Prostate gland (tissue), 2 donors: ENCODE results near the gene ENTPD1. TPM values are rescaled to one million over a fixed set of nuclear protein-coding genes. Genes with fewer than 3 reads are reported as not detected.

ENCODE experiments used
- DNase-seq: peaks from one replicate; pipeline ENCODE4 v3.0.0-alpha.2; 2019; ENCODE audit warnings: low spot score
- H3K27ac ChIP-seq, 2 donors: fragments of 200-600 bp; sonication (generic); 2 replicates each; pipeline ENCODE4 v1.5.1; 2017 to 2019
- H3K27me3 ChIP-seq: fragments of 200-600 bp; sonication (generic); replicated peaks from 2 replicates; pipeline ENCODE4 v1.5.1; 2019; ENCODE audit not compliant: insufficient read depth
- H3K36me3 ChIP-seq, 2 donors: fragments of 200-600 bp; sonication (generic); 1 replicate in 1 of 2; 2 replicates in 1 of 2; pipeline versions ENCODE4 v1.5.1 to v1.8.1; 2017 to 2019
- H3K4me1 ChIP-seq: fragments of 200-600 bp; sonication (generic); replicated peaks from 2 replicates; pipeline ENCODE4 v1.5.1; 2019
- H3K4me3 ChIP-seq, 2 donors: fragments of 200-600 bp; sonication (generic); 2 replicates each; pipeline ENCODE4 v1.5.1; 2017 to 2019
- H3K9me3 ChIP-seq: fragments of 200-600 bp; sonication (generic); 2 replicates; pipeline ENCODE4 v1.5.1; 2017
- POLR2A ChIP-seq: fragments of 450-650 bp; IDR thresholded peaks from one replicate; pipeline ENCODE4 v1.6.1; 2016; ENCODE audit warnings: antibody characterized with exemption, mild to moderate bottlenecking
- POLR2AphosphoS5 ChIP-seq: sonication (generic); formaldehyde crosslinking; IDR thresholded peaks from one replicate; pipeline ENCODE4 v1.6.1; 2017; ENCODE audit warnings: antibody characterized with exemption
- WGBS: methylation state at CpG from one replicate; pipeline ENCODE4 v1.1.5; 2018; 5-methylcytosine and 5-hydroxymethylcytosine counted together
- intact Hi-C: fragments of 100-400 bp; cut with DNase I; formaldehyde crosslinking; loops from one replicate; pipeline ENCODE4 v1.14.2; 2022
- total RNA-seq, 2 donors: library from RNA; depleted of rRNA; stranded (reverse); fragments of >200 nt; gene quantifications; one replicate each; pipeline ENCODE4 v1.1.0, GENCODE V29; 2016
- TF ChIP-seq, protein P1 (sequence below), 4 experiments: fragments of 200-600 bp in 2 of 4; fragments of 450-650 bp in 2 of 4; sonication (generic) in 2 of 4; IDR thresholded peaks; 1 replicate in 3 of 4; 2 replicates in 1 of 4; pipeline ENCODE4 v1.5.1; 2016 to 2019; ENCODE audit warnings: antibody characterized with exemption in 4 of 4, mild to moderate bottlenecking in 2 of 4, moderate library complexity in 2 of 4

The ENTPD1 gene
- total RNA-seq, 2 donors from 2014 or later, result 7.0 to 9.3 TPM

DNA sequence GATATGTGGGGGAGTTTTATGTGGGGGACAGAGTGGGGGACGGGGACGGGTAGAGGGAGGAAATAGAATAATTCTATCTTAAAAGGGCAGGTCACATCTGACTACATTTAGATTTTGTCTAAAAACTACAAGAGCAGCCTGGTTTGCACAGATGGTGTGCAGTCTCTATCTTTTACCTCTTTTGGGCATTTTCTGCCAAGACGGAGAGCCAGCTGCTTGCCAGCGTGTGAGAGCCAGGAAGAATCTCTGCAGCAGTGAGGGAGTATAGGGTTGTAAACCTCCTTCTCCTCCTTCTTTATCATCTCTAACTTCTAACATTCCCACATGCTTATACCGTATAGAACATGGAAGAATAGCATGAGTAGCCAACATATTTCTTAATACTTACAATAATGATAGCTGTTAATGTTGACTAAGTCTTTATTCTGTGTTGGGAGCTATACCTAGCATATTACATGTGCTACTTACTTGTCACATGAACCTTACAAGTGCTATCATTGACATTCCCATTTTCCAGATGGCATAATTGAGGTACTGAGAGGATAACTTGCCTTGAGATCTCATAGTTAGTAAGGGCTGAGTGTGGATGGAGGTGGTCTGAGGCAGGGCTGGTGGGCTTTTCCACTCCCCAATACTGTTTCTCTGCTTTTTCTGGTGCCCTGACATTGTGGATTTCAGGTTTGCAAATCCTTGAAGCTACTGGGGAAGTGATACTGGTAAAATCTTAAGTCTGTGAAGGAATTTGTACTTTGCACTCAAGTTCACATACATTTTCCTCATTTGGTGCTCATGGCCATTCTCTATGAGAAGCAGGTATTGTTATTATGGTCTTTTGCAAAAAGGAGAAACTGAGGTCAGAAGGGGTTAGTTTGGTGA lies 1.1 kb downstream of the ENTPD1 start:
- TF ChIP-seq POLR2A (no peak), POLR2AphosphoS5 (no peak)
- TF ChIP-seq, protein P1, sequence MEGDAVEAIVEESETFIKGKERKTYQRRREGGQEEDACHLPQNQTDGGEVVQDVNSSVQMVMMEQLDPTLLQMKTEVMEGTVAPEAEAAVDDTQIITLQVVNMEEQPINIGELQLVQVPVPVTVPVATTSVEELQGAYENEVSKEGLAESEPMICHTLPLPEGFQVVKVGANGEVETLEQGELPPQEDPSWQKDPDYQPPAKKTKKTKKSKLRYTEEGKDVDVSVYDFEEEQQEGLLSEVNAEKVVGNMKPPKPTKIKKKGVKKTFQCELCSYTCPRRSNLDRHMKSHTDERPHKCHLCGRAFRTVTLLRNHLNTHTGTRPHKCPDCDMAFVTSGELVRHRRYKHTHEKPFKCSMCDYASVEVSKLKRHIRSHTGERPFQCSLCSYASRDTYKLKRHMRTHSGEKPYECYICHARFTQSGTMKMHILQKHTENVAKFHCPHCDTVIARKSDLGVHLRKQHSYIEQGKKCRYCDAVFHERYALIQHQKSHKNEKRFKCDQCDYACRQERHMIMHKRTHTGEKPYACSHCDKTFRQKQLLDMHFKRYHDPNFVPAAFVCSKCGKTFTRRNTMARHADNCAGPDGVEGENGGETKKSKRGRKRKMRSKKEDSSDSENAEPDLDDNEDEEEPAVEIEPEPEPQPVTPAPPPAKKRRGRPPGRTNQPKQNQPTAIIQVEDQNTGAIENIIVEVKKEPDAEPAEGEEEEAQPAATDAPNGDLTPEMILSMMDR (IDR thresholded peaks at IDR 0.05), result no peak
- DNase-seq, result no peak
- intact Hi-C loops, result loop anchor here (5.0 kb wide), 1 partner anchor 85 kb away; no protein-coding TSS in a partner anchor
- WGBS, result 25% methylated on average over 5 of the region's 5 CpGs
- Histone ChIP-seq H3K4me1 (peaks cover 3% of the 10 kb centered on the region), H3K4me3 (peak overlapping the region in 1 of 2 donors; percentile 11), H3K27me3 (no peaks in the 10 kb centered on the region), H3K9me3 (no peaks in the 10 kb centered on the region), H3K36me3 (no peaks in the 10 kb centered on the region), H3K27ac (peak overlapping the region; percentile 19 to 51)

GRCh38 chr10:95758351-95759025 lies 2.5 kb downstream of the ENTPD1 start:
- H3K36me3 ChIP-seq, result no peaks in the 10 kb centered on the region
- no peaks in the 10 kb centered on the region for H3K27me3 ChIP-seq
- TF ChIP-seq POLR2AphosphoS5 (no peak), POLR2A (no peak)
- TF ChIP-seq, protein P1 (IDR thresholded peaks at IDR 0.05), result no peak
- no peak for DNase-seq
- intact Hi-C loops, result loop anchor here (5.0 kb wide), 1 partner anchor 84 kb away; no protein-coding TSS in a partner anchor
- H3K4me1 ChIP-seq, result peaks cover 3% of the 10 kb centered on the region
- peak overlapping the region in 1 of 2 donors; percentile 50 for H3K27ac ChIP-seq
- no peaks in the 10 kb centered on the region for H3K9me3 ChIP-seq
- no peak overlapping the region for H3K4me3 ChIP-seq
- 62% methylated on average over 2 of the region's 2 CpGs for WGBS

DNA sequence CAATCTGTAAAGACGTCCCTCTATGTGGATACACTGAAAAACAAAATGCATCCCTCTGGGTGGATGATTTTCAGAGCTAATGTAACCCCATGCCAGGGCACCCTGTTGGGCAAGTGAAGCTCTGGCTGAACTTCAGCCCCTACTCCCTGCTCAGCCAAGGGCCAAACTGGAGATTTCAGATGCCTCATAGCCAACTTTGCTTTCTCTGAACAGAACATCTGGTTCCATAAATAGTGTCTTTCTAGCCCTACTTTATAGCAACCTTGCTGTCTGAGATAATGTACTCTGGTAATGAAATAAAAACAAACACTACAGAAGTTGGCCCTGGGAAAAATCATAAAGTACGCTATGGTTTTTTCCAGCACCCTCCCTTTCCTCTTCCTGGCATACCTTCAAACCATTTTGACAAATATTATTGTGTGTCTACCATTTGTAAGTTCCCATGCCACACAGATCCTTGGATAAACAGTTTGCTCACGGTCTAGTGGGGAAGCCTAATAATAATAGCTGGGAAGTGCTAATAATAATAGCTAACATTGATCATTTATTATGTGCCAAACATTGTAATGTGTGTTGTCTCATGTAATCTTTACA lies 3.4 kb downstream of the ENTPD1 start:
- WGBS, result 30% methylated on average over 3 of the region's 3 CpGs
- peaks cover 3% of the 10 kb centered on the region for H3K4me1 ChIP-seq
- DNase-seq, result no peak
- H3K27me3 ChIP-seq, result no peaks in the 10 kb centered on the region
- no peaks in the 10 kb centered on the region for H3K9me3 ChIP-seq
- intact Hi-C loops, result loop anchor here (5.0 kb wide), 1 partner anchor 83 kb away; no protein-coding TSS in a partner anchor
- peak overlapping the region in 1 of 2 donors; percentile 50 for H3K27ac ChIP-seq
- H3K4me3 ChIP-seq, result no peak overlapping the region
- TF ChIP-seq POLR2AphosphoS5 (peak; percentile 35), POLR2A (no peak)
- H3K36me3 ChIP-seq, result no peaks in the 10 kb centered on the region

DNA sequence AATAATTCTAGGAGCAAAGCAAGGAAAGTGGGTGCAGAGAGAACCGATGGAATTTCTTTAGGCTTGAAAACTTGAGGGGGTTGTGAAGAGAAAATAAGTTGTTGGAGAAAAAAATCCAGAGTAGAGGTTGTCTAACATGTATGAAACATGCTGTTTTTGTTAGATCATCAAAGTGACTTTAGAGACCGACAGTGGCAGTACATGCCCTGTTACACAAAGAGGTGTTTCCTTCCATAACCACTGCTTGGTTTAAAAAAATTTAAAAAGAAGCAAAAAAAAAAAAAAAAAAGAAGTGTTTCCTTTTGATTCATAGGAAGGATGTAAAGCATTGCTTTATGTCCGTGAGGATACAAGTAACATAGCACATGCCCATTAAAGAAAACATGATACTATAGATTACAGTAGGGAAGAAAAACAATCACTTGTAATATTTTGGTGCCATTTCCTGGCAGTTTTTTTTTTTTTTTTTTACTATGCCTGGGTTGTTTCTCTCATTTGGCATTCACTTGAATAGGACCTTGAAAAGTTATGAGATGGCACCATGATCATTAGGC lies 6.1 kb downstream of the ENTPD1 start:
- TF ChIP-seq, protein P1 (IDR thresholded peaks at IDR 0.05), result no peak
- no peak for TF ChIP-seq POLR2AphosphoS5
- TF ChIP-seq POLR2A, result no peak
- Histone ChIP-seq H3K4me1 (peaks cover 3% of the 10 kb centered on the region), H3K27ac (no peak overlapping the region), H3K9me3 (no peaks in the 10 kb centered on the region), H3K36me3 (no peaks in the 10 kb centered on the region), H3K27me3 (no peaks in the 10 kb centered on the region), H3K4me3 (no peak overlapping the region)
- no peak for DNase-seq
- 45% methylated on average over 3 of the region's 3 CpGs for WGBS
- intact Hi-C loops, result no loop called here
